Measurements from ENCODE around the gene GOLGA6L25. TPM values are rescaled to one million over a fixed set of nuclear protein-coding genes. Genes with fewer than 3 reads are reported as not detected.
"Not testable (repeated sequence)": the region's sequence is repeated elsewhere in the genome, so short reads cannot be mapped to it uniquely, and the experiment has no call there.

GOLGA6L25 gene
- polyA plus RNA-seq (2011; rRNA removed) (not detected in 2 replicates), polyA minus RNA-seq (2011; rRNA and poly(A)+ RNA removed) (not detected in 2 replicates)

- H3K36me3 ChIP-seq (ENCODE audit: control insufficient read depth, insufficient read depth, low read length); CTCF ChIA-PET; POLR2A ChIA-PET; DNase-seq (ENCODE audit: low read depth); H3K4me3 ChIP-seq (ENCODE audit: low read depth, low read length); H3K27me3 ChIP-seq (ENCODE audit: control insufficient read depth, insufficient read depth, low read length): not testable (repeated sequence)
Observed at GRCh38 chr15:28553268-28553667, at the start of gene GOLGA6L25. TSS of gene GOLGA6L25 (plus strand) at chr15:28553568. CDS start at chr15:28553629, 61 bp downstream.

- POLR2A ChIA-PET; H3K27me3 ChIP-seq (ENCODE audit: control insufficient read depth, insufficient read depth, low read length); CTCF ChIA-PET; DNase-seq (ENCODE audit: low read depth); H3K36me3 ChIP-seq (ENCODE audit: control insufficient read depth, insufficient read depth, low read length); H3K4me3 ChIP-seq (ENCODE audit: low read depth, low read length): not testable (repeated sequence)
Observed at GRCh38 chr15:28508217-28508889, 45.0 kb upstream of the GOLGA6L25 start.

- POLR2A ChIA-PET; H3K36me3 ChIP-seq (ENCODE audit: control insufficient read depth, insufficient read depth, low read length); CTCF ChIA-PET: not testable (repeated sequence)
Observed at GRCh38 chr15:28514128-28514527, 39.2 kb upstream of the GOLGA6L25 start.

GRCh38 chr15:28515208-28515607, 38.2 kb upstream of the GOLGA6L25 start:
- H3K27me3 ChIP-seq (ENCODE audit: control insufficient read depth, insufficient read depth, low read length); CTCF ChIA-PET; H3K4me3 ChIP-seq (ENCODE audit: low read depth, low read length); DNase-seq (ENCODE audit: low read depth); H3K36me3 ChIP-seq (ENCODE audit: control insufficient read depth, insufficient read depth, low read length); POLR2A ChIA-PET: not testable (repeated sequence)

More at GRCh38 chr15:28514128-28514527, 39.2 kb upstream of the GOLGA6L25 start:
- not testable (repeated sequence) for DNase-seq (ENCODE audit: low read depth); H3K4me3 ChIP-seq (ENCODE audit: low read depth, low read length); H3K27me3 ChIP-seq (ENCODE audit: control insufficient read depth, insufficient read depth, low read length)

- H3K4me3 ChIP-seq (ENCODE audit: low read depth, low read length); POLR2A ChIA-PET; CTCF ChIA-PET; H3K36me3 ChIP-seq (ENCODE audit: control insufficient read depth, insufficient read depth, low read length); H3K27me3 ChIP-seq (ENCODE audit: control insufficient read depth, insufficient read depth, low read length); DNase-seq (ENCODE audit: low read depth): not testable (repeated sequence)
Observed at GRCh38 chr15:28532954-28533353, 20.4 kb upstream of the GOLGA6L25 start, which contains the start of gene GOLGA8G. TSS of gene GOLGA8G (minus strand) at chr15:28532971. CDS start at chr15:28532909, 62 bp downstream.

- CTCF ChIA-PET; H3K36me3 ChIP-seq (ENCODE audit: control insufficient read depth, insufficient read depth, low read length); POLR2A ChIA-PET; DNase-seq (ENCODE audit: low read depth); H3K4me3 ChIP-seq (ENCODE audit: low read depth, low read length); H3K27me3 ChIP-seq (ENCODE audit: control insufficient read depth, insufficient read depth, low read length): not testable (repeated sequence)
Observed at GRCh38 chr15:28573351-28573750, 20.0 kb downstream of the GOLGA6L25 start.

- H3K36me3 ChIP-seq (ENCODE audit: control insufficient read depth, insufficient read depth, low read length); CTCF ChIA-PET; POLR2A ChIA-PET; DNase-seq (ENCODE audit: low read depth); H3K27me3 ChIP-seq (ENCODE audit: control insufficient read depth, insufficient read depth, low read length): not testable (repeated sequence)
- peak overlapping the region; percentile 29 for H3K4me3 ChIP-seq (ENCODE audit: low read depth, low read length)
Observed at GRCh38 chr15:28588977-28589606, 35.7 kb downstream of the GOLGA6L25 start.

GRCh38 chr15:28589769-28590168, 36.4 kb downstream of the GOLGA6L25 start:
- DNase-seq (ENCODE audit: low read depth); H3K27me3 ChIP-seq (ENCODE audit: control insufficient read depth, insufficient read depth, low read length); H3K36me3 ChIP-seq (ENCODE audit: control insufficient read depth, insufficient read depth, low read length); POLR2A ChIA-PET; CTCF ChIA-PET: not testable (repeated sequence)
- H3K4me3 ChIP-seq (ENCODE audit: low read depth, low read length): peak overlapping the region; percentile 45

- CTCF ChIA-PET; POLR2A ChIA-PET; H3K27me3 ChIP-seq (ENCODE audit: control insufficient read depth, insufficient read depth, low read length); H3K36me3 ChIP-seq (ENCODE audit: control insufficient read depth, insufficient read depth, low read length); H3K4me3 ChIP-seq (ENCODE audit: low read depth, low read length); DNase-seq (ENCODE audit: low read depth): not testable (repeated sequence)
Observed at GRCh38 chr15:28592395-28592794, 39.0 kb downstream of the GOLGA6L25 start.

- H3K36me3 ChIP-seq (ENCODE audit: control insufficient read depth, insufficient read depth, low read length); DNase-seq (ENCODE audit: low read depth); H3K27me3 ChIP-seq (ENCODE audit: control insufficient read depth, insufficient read depth, low read length); POLR2A ChIA-PET; H3K4me3 ChIP-seq (ENCODE audit: low read depth, low read length); CTCF ChIA-PET: not testable (repeated sequence)
Observed at GRCh38 chr15:28593424-28594129, 40.2 kb downstream of the GOLGA6L25 start.

GRCh38 chr15:28597471-28597870, 44.1 kb downstream of the GOLGA6L25 start:
- CTCF ChIA-PET; POLR2A ChIA-PET; H3K4me3 ChIP-seq (ENCODE audit: low read depth, low read length); H3K27me3 ChIP-seq (ENCODE audit: control insufficient read depth, insufficient read depth, low read length); DNase-seq (ENCODE audit: low read depth); H3K36me3 ChIP-seq (ENCODE audit: control insufficient read depth, insufficient read depth, low read length): not testable (repeated sequence)

GRCh38 chr15:28598209-28598608, 44.8 kb downstream of the GOLGA6L25 start:
- POLR2A ChIA-PET; H3K4me3 ChIP-seq (ENCODE audit: low read depth, low read length); CTCF ChIA-PET; H3K27me3 ChIP-seq (ENCODE audit: control insufficient read depth, insufficient read depth, low read length); DNase-seq (ENCODE audit: low read depth); H3K36me3 ChIP-seq (ENCODE audit: control insufficient read depth, insufficient read depth, low read length): not testable (repeated sequence)

GRCh38 chr15:28602152-28602551, 48.8 kb downstream of the GOLGA6L25 start:
- DNase-seq (ENCODE audit: low read depth); CTCF ChIA-PET; H3K27me3 ChIP-seq (ENCODE audit: control insufficient read depth, insufficient read depth, low read length); H3K36me3 ChIP-seq (ENCODE audit: control insufficient read depth, insufficient read depth, low read length); H3K4me3 ChIP-seq (ENCODE audit: low read depth, low read length); POLR2A ChIA-PET: not testable (repeated sequence)
